WTC11 (cell line): ENCODE results near the gene ZC3H14.

Experiments used
- ATF2 ChIP-seq: sonication (generic); formaldehyde crosslinking; IDR thresholded peaks from 2 replicates; pipeline ENCODE4 v1.8.1; 2022; ENCODE audit warnings: low read depth, missing genetic modification reagents, borderline replicate concordance
- CBFB ChIP-seq: sonication (generic); formaldehyde crosslinking; IDR thresholded peaks from 2 replicates; pipeline ENCODE4 v1.8.1; 2022; ENCODE audit warnings: mild to moderate bottlenecking, low read depth, missing genetic modification reagents
- MYBL2 ChIP-seq: sonication (generic); formaldehyde crosslinking; IDR thresholded peaks from 2 replicates; pipeline ENCODE4 v1.8.1; 2023; ENCODE audit warnings: mild to moderate bottlenecking, moderate library complexity, missing genetic modification reagents
- NR2C2 ChIP-seq: sonication (generic); formaldehyde crosslinking; IDR thresholded peaks from 2 replicates; pipeline ENCODE4 v1.8.0; 2022; ENCODE audit warnings: mild to moderate bottlenecking, missing genetic modification reagents
- PRRX2 ChIP-seq: fragments of 250-450 bp; sonication (Bioruptor Pico); IDR thresholded peaks from 2 replicates; pipeline ENCODE4 v1.8.0; 2021; ENCODE audit warnings: mild to moderate bottlenecking
- RELA ChIP-seq: sonication (generic); formaldehyde crosslinking; IDR thresholded peaks from 2 replicates; pipeline ENCODE4 v1.8.1; 2022; ENCODE audit warnings: missing genetic modification reagents, mild to moderate bottlenecking, borderline replicate concordance
- SP1 ChIP-seq: sonication (generic); formaldehyde crosslinking; conservative IDR thresholded peaks from 2 replicates; pipeline ENCODE4 v1.8.1; 2022; ENCODE audit warnings: missing genetic modification reagents
- TCF7 ChIP-seq: sonication (generic); formaldehyde crosslinking; IDR thresholded peaks from 2 replicates; pipeline ENCODE4 v1.8.0; 2022; ENCODE audit warnings: mild to moderate bottlenecking, low read depth, missing genetic modification reagents, moderate library complexity
- TP53 ChIP-seq: sonication (generic); formaldehyde crosslinking; IDR thresholded peaks from 2 replicates; pipeline ENCODE4 v1.8.1; 2023; ENCODE audit warnings: mild to moderate bottlenecking, missing genetic modification reagents
- ZNF416 ChIP-seq: fragments of 250-450 bp; sonication (Bioruptor Pico); IDR thresholded peaks from 2 replicates; pipeline ENCODE4 v1.9.0; 2021; ENCODE audit warnings: mild to moderate bottlenecking, inconsistent platforms
- TF ChIP-seq, protein P1 (sequence below): sonication (generic); formaldehyde crosslinking; IDR thresholded peaks from 2 replicates; pipeline ENCODE4 v1.8.0; 2022; ENCODE audit warnings: mild to moderate bottlenecking, missing genetic modification reagents
- TF ChIP-seq, protein P2 (sequence below): fragments of 200-600 bp; IDR thresholded peaks from 2 replicates; pipeline ENCODE4 v1.8.0; 2022; ENCODE audit warnings: antibody characterized with exemption

- TF ChIP-seq ZNF416 (no peak), NR2C2 (no peak), PRRX2 (no peak), SP1 (CRISPR knock-in tag) (no peak), ATF2 (CRISPR knock-in tag) (no peak), TP53 (CRISPR knock-in tag) (no peak), TCF7 (CRISPR knock-in tag) (no peak), MYBL2 (no peak), RELA (no peak), CBFB (no peak)
- TF ChIP-seq, protein P1, sequence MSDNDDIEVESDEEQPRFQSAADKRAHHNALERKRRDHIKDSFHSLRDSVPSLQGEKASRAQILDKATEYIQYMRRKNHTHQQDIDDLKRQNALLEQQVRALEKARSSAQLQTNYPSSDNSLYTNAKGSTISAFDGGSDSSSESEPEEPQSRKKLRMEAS (CRISPR knock-in tag): no peak
- TF ChIP-seq, protein P2, sequence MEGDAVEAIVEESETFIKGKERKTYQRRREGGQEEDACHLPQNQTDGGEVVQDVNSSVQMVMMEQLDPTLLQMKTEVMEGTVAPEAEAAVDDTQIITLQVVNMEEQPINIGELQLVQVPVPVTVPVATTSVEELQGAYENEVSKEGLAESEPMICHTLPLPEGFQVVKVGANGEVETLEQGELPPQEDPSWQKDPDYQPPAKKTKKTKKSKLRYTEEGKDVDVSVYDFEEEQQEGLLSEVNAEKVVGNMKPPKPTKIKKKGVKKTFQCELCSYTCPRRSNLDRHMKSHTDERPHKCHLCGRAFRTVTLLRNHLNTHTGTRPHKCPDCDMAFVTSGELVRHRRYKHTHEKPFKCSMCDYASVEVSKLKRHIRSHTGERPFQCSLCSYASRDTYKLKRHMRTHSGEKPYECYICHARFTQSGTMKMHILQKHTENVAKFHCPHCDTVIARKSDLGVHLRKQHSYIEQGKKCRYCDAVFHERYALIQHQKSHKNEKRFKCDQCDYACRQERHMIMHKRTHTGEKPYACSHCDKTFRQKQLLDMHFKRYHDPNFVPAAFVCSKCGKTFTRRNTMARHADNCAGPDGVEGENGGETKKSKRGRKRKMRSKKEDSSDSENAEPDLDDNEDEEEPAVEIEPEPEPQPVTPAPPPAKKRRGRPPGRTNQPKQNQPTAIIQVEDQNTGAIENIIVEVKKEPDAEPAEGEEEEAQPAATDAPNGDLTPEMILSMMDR: no peak
These were observed 55.6 kb downstream of the ZC3H14 start for GRCh38 chr14:88618476-88618875.
